Measurements from ENCODE around the gene TMEM33. TPM values are rescaled to one million over a fixed set of nuclear protein-coding genes. Genes with fewer than 3 reads are reported as not detected.

TMEM33 gene
- total RNA-seq, 1 experiment from 2014 or later: 82.4 TPM

DNA sequence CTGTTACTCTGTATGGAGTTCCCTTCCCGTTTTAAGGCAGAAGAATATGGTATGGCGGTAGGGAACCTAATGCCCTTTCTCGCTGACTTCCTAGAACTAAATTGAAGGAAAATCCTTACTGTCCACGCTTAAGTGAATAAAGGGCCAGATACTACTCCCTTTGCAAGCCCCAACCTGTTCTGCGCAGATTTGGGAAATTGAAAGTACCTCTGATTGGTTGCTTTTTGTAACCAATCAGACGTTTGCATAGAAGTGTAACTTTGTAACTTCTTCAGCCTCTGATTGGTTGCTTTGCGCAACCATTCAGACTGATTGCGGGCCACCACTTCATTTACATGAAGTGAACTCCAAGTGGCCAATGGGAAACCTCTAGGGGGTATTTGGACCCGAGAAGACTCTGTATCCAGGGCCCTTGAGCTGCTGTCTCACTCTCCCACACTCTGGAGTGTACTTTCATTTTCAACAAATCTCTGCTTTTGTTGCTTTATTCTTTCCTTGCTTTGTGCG, 1.2 kb upstream of the TMEM33 start (continued):
- TF ChIP-seq, protein P1, sequence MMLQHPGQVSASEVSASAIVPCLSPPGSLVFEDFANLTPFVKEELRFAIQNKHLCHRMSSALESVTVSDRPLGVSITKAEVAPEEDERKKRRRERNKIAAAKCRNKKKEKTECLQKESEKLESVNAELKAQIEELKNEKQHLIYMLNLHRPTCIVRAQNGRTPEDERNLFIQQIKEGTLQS (IDR thresholded peaks at IDR 0.05): no peak
- TF ChIP-seq YY1 (IDR thresholded peaks at IDR 0.05; ENCODE audit: extremely low read depth, insufficient replicate concordance, low read depth, low read length) (no peak), JUND (IDR thresholded peaks at IDR 0.05) (no peak), POLR2AphosphoS5 (IDR thresholded peaks at IDR 0.05; ENCODE audit: low read depth, low read length) (no peak), EZH2 (IDR thresholded peaks at IDR 0.05) (no peak), RAD21 (IDR thresholded peaks at IDR 0.05; ENCODE audit: low read depth) (no peak)

DNA sequence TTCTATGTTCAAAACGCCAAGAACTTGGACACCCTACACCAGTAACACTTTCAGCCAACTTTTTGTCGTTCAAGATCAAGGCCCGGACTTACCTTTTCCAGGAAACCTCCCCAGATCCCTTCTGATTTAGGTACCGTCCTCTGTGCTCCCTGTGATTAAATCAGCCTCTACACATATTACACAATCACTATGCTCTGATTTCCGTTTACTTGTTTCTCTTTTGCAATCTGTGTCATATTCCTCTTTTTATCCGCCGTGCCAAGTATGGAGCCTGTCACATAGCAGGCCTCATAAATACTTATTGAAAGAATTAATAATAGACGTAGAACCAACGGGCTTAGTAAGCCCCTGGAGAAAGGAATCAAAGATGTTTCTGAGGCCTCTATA, 722 bp upstream of the TMEM33 start:
- no peak overlapping the region; the same call in 1 of the 2 replicates for H3K27ac ChIP-seq (ENCODE audit: low read depth, low read length)
- RAD21 ChIA-PET (ENCODE audit: low non-redundant PET in 1 of 2, low total read pairs in 2 of 2, uncharacterized antibody in 2 of 2, unreplicated experiment in 2 of 2): no interaction called here
- H3K36me3 ChIP-seq (ENCODE audit: control insufficient read depth in 1 of 2, insufficient read depth in 2 of 2, low read length in 2 of 2): peaks cover 7% of the 10 kb centered on the region in 2 experiments; a peak in 2 of 4 replicates
- peak overlapping the region; percentile 88 to 95 for H3K4me3 ChIP-seq (replicated peaks in 1 of 2; ENCODE audit: low read depth in 1 of 2, low read length in 2 of 2)
- intact Hi-C loops (cut with micrococcal nuclease): no loop called here
- POLR2A ChIA-PET: interaction anchor here (1.0 kb wide), 1 partner anchor 15 kb away, joined by 3 read pairs; no protein-coding TSS in a partner anchor
- H3K9ac ChIP-seq (ENCODE audit: low read length): no peak overlapping the region
- H3K4me1 ChIP-seq (ENCODE audit: control insufficient read depth in 1 of 2, insufficient read depth in 2 of 2, low read length in 2 of 2): peaks cover 7 to 21% of the 10 kb centered on the region in 2 experiments
- no peaks in the 10 kb centered on the region for H4K20me1 ChIP-seq (ENCODE audit: insufficient read depth)
- TF ChIP-seq POLR2A (IDR thresholded peaks at IDR 0.05; ENCODE audit: borderline replicate concordance, extremely low read depth, insufficient read depth, insufficient read length) (no peak), FOSL1 (IDR thresholded peaks at IDR 0.05; ENCODE audit: low read depth) (no peak), TCF7L2 (IDR thresholded peaks at IDR 0.05; ENCODE audit: borderline replicate concordance, extremely low read depth, insufficient read depth, insufficient read length) (no peak), POLR2AphosphoS5 (IDR thresholded peaks at IDR 0.05; ENCODE audit: low read depth, low read length) (no peak), RAD21 (IDR thresholded peaks at IDR 0.05; ENCODE audit: low read depth) (no peak), SIN3A (IDR thresholded peaks at IDR 0.05; ENCODE audit: low read depth) (no peak), ELF1 (IDR thresholded peaks at IDR 0.05; ENCODE audit: borderline replicate concordance, low read depth) (no peak), EGR1 (IDR thresholded peaks at IDR 0.05; ENCODE audit: low read depth) (no peak), ZNF274 (IDR thresholded peaks at IDR 0.05; ENCODE audit: low read depth, low read length) (no peak), CBX3 (IDR thresholded peaks at IDR 0.05; ENCODE audit: low read depth) (no peak), JUND (IDR thresholded peaks at IDR 0.05) (no peak), CEBPB (IDR thresholded peaks at IDR 0.05; ENCODE audit: low read depth) (no peak), SRF (IDR thresholded peaks at IDR 0.05; ENCODE audit: low read depth) (no peak; the same call in 1 of the 2 replicates)
- TF ChIP-seq, protein P2, sequence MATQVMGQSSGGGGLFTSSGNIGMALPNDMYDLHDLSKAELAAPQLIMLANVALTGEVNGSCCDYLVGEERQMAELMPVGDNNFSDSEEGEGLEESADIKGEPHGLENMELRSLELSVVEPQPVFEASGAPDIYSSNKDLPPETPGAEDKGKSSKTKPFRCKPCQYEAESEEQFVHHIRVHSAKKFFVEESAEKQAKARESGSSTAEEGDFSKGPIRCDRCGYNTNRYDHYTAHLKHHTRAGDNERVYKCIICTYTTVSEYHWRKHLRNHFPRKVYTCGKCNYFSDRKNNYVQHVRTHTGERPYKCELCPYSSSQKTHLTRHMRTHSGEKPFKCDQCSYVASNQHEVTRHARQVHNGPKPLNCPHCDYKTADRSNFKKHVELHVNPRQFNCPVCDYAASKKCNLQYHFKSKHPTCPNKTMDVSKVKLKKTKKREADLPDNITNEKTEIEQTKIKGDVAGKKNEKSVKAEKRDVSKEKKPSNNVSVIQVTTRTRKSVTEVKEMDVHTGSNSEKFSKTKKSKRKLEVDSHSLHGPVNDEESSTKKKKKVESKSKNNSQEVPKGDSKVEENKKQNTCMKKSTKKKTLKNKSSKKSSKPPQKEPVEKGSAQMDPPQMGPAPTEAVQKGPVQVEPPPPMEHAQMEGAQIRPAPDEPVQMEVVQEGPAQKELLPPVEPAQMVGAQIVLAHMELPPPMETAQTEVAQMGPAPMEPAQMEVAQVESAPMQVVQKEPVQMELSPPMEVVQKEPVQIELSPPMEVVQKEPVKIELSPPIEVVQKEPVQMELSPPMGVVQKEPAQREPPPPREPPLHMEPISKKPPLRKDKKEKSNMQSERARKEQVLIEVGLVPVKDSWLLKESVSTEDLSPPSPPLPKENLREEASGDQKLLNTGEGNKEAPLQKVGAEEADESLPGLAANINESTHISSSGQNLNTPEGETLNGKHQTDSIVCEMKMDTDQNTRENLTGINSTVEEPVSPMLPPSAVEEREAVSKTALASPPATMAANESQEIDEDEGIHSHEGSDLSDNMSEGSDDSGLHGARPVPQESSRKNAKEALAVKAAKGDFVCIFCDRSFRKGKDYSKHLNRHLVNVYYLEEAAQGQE (IDR thresholded peaks at IDR 0.05; ENCODE audit: low read depth): no peak
- TF ChIP-seq, protein P1 (IDR thresholded peaks at IDR 0.05): no peak
- TF ChIP-seq, protein P3, sequence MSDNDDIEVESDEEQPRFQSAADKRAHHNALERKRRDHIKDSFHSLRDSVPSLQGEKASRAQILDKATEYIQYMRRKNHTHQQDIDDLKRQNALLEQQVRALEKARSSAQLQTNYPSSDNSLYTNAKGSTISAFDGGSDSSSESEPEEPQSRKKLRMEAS (IDR thresholded peaks at IDR 0.05): no peak
- TF ChIP-seq, protein P4, sequence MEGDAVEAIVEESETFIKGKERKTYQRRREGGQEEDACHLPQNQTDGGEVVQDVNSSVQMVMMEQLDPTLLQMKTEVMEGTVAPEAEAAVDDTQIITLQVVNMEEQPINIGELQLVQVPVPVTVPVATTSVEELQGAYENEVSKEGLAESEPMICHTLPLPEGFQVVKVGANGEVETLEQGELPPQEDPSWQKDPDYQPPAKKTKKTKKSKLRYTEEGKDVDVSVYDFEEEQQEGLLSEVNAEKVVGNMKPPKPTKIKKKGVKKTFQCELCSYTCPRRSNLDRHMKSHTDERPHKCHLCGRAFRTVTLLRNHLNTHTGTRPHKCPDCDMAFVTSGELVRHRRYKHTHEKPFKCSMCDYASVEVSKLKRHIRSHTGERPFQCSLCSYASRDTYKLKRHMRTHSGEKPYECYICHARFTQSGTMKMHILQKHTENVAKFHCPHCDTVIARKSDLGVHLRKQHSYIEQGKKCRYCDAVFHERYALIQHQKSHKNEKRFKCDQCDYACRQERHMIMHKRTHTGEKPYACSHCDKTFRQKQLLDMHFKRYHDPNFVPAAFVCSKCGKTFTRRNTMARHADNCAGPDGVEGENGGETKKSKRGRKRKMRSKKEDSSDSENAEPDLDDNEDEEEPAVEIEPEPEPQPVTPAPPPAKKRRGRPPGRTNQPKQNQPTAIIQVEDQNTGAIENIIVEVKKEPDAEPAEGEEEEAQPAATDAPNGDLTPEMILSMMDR (IDR thresholded peaks at IDR 0.05 in 2 of 3, conservative IDR thresholded peaks at IDR 0.05 in 1 of 3; ENCODE audit: borderline replicate concordance in 1 of 3, insufficient read depth in 1 of 3, low read depth in 2 of 3, low read length in 2 of 3): no peak
- no peaks in the 10 kb centered on the region for H3K27me3 ChIP-seq (ENCODE audit: insufficient read depth, low read length)
- no peak; the same call in 1 of the 2 replicates for ATAC-seq
- H3K79me2 ChIP-seq (ENCODE audit: insufficient read depth, low read length): peaks cover 46% of the 10 kb centered on the region
- no peaks in the 10 kb centered on the region for H3K9me3 ChIP-seq (ENCODE audit: control insufficient read depth in 1 of 2, insufficient read depth in 1 of 2, low read depth in 1 of 2, low read length in 2 of 2)
- H2AFZ ChIP-seq (ENCODE audit: low read depth, low read length, poor library complexity, severe bottlenecking): peak overlapping the region; percentile 79
- CTCF ChIA-PET: interaction anchor here (0.8 kb wide), 1 partner anchor 241 kb away, joined by 3 read pairs; no protein-coding TSS in a partner anchor
- no TSS peak for BruUV-seq (replicated peaks)
- peak overlapping the region; percentile 85 for H3K4me2 ChIP-seq (ENCODE audit: low read length)
- DNase-seq (ENCODE audit: low read depth, low spot score): no peak
- H3K9me2 ChIP-seq (ENCODE audit: insufficient read depth): no peaks in the 10 kb centered on the region

Data from HCT116 (cell line).